NCI-H187 treated with DMSO at 0.1 percent for 48 hours (cell line): ENCODE measurements around the gene MED29.

ENCODE experiments used
- DNase-seq: peaks from one replicate; lab custom pipeline; 2025; lab: John Stamatoyannopoulos, UW

The MED29 gene

GRCh38 chr19:39398297-39398864 is 7.2 kb downstream of the MED29 start:
- DNase-seq, result no peak

DNA sequence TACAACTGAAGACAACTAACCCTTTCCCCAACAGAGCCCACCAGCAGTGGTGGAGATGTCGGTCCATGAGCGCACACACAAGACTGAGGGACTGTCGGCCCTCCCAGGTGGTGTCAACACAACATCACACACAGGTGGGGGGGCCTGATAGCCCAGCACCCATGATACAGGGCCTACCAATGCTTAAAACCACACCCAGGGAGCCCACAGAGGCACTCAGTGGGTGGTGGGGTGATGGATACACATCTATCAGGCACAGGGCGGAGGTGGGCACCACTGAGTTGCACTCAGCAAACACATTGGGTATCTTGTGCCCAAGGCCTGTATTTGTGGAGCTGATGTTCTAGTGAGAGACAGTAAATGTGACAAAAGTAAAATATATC is 8.5 kb downstream of the MED29 start:
- DNase-seq, result no peak

DNA sequence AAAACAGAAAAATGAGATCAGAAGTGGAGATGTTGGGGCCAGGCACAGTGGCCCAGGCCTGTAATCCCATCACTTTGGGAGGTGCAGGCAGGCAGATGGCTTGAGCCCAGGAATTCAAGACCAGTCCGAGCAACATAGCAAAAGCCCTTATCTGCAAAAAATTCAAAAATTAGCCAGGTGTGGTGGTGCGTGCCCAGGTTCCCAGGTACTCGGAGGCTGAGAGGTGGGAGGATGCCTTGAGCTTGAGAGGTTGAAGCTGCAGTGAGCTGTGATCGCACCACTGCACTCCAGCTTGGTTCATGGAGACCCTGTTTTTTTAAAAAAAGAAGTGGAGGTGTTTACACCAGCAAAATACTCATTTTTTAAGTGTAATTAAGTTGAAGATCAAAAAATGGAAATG is 8.9 kb downstream of the MED29 start:
- no peak for DNase-seq

DNA sequence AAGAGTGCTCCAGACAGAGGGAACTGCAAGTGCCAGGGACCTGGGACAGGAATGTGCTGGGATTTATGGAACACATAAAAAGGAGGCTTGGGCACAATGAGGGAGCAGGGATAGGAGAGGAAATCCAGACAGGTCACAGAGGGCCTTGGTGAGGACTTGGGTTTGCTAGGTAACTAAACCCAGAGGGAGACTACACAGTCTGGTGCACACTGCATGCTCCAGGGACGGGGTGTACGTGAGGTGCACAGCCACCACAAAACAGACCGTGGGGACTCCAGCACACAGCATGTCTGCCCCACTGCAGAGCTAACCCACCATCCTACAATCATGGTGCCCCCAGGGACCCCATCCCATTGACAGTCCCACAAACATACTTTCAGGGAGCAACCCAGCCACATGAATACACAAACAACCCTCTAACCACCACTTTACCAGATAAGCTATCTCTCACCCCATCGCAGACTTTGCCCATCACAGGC is 9.9 kb downstream of the MED29 start:
- DNase-seq, result no peak

- DNase-seq, result no peak
Measured at GRCh38 chr19:39401549-39402345, 10.6 kb downstream of the MED29 start.

DNA sequence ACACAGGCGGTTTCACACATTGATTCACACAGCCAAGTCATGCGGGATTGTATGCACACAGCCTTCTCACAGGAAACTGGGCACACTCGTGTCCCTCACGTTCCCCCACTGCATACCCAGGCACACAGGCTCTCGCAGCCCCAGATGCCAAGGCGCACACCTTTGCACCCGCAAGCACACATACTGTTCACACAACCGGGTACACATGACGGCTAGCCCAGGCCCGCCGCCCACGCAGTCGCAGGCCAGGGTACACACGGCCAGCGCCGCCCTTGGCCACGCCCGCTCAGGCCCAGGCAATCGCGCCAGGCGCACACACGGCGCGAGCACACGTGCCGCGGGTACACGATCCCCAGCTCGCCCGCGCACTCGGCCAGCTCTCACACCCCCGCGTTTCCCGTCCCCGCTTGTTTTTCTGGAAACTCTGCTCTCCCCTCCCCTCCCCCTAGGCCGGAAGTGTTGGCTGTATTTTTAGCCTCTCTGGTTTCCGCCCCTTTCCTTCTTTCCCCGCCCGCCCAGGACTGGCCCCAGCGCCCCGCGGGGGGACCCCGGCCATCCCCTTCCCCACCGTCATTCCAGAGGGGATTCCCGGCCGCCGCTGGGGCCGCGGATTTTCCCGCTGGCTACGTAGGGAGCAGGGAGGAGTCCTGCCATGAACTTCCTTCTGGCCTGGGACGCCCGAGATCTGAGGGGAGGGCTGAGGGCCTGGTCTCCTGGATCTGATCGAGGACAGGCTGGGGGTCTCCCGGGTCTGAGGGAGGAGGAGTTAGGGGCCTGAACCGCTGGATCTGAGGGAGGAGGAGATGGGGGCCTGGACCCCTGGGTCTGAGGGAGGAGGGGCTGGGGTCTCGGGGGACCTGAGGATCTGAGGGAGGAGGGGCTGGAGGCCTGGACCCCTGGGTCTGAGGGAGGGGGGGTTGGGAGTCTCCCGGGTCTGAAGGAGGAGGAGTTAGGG is 11.4 kb downstream of the MED29 start:
- no peak for DNase-seq

GRCh38 chr19:39403331-39404312 is 12.4 kb downstream of the MED29 start:
- DNase-seq, result no peak

GRCh38 chr19:39405261-39405957 is 14.2 kb downstream of the MED29 start:
- no peak for DNase-seq

DNA sequence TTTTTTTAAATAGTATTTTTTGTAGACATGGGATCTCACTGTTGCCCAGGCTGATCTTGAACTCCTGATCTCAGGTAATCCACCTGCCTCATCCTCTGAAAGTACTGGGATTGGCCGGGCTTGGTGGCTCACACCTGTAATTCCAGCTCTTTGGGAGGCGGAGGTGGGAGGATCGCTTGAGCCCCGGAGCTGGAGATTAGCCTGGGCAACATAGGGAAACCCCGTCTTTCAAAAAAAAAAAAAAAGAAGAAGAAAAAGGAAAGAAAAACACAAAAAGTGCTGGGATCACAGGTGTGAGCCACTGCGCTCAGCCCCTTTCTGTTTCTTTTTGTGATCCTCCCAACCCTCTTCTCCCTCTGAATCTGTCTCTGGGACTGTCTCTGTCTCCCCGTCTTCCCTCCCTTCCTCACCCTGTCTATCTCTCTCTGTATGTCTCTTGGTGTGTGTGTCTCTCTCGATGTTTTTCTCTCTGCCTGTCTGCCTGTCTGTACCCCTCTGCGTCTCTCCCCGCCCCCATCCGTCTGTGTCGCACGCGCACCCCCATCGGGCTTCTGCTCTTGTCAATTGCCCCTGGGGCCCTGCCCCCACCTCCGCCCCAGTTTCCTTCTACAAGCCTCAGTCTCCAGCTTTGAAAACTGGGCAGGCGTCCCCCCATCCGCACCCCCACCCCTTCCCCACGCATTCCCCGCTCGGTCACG is 14.9 kb downstream of the MED29 start:
- DNase-seq, result no peak

DNA sequence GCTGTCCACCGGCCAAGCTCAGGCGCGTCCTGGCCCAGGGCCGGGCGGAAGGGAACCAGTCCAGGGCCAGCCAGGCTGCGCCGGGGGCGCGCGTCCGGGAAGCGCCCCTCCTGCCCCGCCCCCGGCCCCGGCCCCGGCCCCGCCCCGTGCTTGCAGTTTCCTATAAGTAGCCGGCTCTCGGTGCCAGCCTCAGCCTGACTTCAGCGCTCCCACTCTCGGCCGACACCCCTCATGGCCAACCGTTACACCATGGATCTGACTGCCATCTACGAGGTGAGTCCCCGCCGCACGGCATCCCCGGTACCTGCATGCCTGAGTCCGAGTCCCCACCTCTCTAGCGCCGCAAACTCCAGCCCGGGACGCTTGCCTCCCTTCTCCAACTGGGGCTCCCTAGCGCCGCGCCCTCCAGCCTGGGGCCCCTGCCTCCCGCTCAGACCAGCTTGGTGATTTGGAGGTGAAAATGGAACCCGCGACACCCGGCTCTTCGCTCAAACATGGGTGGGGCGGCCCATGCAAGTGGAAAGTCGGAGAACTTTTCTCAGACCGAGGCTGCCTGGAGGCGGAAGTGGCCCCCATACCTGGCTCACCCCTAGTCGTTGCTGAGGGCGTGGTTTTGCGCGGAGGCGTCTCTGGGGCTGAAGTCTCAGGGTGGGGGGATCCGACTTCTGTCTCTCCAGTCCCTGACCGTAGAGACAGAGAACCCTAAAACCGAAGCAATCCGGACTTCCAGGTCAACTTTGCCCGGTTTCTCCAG is 15.7 kb downstream of the MED29 start, which contains the start of gene ZFP36:
ZFP36 (plus strand) TSS at position 192 of the 754 bp plus-strand sequence; CDS start at position 250, 58 bp downstream.
- DNase-seq, result no peak

DNA sequence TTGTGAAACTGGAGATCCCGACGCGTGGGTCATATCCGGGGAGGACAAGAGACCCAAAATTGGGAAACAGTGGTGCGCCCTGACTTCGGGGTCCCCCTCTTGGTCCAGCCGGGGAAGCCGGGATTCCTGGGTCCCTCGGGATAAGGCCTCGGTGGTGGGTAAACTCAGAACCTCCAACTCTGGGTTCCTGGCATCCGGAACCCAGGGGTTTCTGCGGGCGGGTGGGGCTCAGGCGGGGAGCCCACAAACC is 16.2 kb downstream of the MED29 start:
- no peak for DNase-seq

DNA sequence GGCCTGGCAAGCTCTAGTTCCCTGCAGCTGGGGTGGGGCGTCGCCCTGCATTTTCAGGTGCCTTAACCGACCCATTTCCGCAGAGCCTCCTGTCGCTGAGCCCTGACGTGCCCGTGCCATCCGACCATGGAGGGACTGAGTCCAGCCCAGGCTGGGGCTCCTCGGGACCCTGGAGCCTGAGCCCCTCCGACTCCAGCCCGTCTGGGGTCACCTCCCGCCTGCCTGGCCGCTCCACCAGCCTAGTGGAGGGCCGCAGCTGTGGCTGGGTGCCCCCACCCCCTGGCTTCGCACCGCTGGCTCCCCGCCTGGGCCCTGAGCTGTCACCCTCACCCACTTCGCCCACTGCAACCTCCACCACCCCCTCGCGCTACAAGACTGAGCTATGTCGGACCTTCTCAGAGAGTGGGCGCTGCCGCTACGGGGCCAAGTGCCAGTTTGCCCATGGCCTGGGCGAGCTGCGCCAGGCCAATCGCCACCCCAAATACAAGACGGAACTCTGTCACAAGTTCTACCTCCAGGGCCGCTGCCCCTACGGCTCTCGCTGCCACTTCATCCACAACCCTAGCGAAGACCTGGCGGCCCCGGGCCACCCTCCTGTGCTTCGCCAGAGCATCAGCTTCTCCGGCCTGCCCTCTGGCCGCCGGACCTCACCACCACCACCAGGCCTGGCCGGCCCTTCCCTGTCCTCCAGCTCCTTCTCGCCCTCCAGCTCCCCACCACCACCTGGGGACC is 16.6 kb downstream of the MED29 start:
- DNase-seq, result no peak

DNA sequence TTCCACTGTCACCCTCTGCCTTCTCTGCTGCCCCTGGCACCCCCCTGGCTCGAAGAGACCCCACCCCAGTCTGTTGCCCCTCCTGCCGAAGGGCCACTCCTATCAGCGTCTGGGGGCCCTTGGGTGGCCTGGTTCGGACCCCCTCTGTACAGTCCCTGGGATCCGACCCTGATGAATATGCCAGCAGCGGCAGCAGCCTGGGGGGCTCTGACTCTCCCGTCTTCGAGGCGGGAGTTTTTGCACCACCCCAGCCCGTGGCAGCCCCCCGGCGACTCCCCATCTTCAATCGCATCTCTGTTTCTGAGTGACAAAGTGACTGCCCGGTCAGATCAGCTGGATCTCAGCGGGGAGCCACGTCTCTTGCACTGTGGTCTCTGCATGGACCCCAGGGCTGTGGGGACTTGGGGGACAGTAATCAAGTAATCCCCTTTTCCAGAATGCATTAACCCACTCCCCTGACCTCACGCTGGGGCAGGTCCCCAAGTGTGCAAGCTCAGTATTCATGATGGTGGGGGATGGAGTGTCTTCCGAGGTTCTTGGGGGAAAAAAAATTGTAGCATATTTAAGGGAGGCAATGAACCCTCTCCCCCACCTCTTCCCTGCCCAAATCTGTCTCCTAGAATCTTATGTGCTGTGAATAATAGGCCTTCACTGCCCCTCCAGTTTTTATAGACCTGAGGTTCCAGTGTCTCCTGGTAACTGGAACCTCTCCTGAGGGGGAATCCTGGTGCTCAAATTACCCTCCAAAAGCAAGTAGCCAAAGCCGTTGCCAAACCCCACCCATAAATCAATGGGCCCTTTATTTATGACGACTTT is 17.4 kb downstream of the MED29 start:
- DNase-seq, result no peak

DNA sequence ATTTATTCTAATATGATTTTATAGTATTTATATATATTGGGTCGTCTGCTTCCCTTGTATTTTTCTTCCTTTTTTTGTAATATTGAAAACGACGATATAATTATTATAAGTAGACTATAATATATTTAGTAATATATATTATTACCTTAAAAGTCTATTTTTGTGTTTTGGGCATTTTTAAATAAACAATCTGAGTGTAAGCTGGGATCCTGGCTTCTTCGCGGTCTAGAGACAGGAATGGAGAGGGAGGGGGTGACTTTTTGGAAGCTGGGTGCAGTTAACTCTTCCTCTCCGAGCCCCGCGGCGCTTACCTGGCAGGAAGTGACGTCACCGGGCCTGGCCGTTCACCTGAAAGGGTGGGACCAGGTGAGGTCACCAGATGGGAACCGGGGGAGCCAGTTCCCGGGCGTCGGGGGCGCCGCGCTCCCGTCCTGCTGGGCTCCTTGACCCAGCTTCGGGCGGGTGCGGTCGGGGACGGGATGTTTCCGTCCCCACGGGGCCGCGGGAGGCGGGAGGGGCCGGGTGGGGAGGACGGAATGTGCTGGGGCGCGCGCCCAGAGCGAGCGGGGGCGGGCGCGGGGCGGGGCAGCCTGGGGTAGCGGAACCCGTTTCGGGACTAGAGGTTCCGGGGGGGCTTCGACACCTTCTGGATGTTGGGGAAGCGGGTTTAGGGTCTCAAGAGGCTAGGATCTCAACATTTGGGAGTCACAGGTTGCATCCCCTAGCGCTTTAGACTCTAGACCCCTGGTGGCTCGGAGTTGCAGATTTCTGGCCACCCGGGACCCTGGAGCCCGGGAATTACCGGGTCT is 18.2 kb downstream of the MED29 start:
- peak; percentile 78 for DNase-seq

DNA sequence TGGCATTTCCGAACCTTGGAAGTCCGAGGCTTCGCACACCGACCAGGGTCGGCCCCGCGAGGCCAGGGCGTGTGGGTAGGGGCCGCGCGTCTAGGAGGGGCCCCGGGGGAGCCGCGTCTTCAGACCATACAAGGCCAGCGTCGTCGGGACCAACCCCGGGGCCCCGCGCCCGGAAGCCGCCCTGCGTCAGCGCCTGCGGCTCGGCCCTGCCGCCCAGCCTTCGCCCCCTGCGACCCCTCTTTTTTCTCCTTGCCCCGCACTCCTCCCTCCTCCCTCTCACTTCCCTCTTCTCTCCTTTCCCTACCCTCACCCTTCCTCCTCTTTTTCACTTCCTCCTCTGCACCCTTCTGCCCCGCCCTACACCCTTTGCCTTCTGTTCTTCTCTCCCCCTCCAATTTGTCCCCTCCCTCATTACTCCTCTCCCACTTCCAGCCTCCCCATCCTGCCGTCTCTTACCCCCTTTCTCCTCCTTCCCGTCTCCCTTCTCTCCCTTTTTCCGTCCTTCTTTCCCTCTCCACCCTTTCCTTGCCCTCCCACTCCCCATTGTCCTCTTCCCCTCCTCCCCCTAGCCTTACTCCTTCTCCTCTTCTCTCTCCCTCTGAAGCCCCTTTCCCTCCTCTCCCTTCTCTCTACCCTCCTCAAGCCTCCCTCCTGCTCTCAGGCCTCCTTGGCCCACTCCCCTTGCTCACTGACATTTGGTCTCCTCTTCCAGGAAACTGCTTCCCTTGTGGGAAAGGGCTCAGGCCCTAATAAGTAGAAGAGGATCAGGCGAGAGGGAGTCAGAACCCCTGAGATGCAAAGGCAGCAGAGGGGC is 19.0 kb downstream of the MED29 start:
- no peak for DNase-seq

DNA sequence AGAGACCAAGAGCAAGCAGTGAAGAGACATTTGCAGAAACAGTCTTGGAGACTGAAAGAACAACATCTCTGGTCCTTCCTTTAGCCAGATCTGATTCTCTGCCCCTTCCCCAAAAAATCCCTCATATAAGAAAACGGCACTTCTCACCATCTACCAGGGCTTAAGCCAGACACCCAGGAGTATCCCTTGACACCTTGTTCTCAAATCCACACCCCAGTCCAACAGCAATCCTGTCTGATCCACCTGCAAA is 19.6 kb downstream of the MED29 start:
- DNase-seq, result no peak
